K562 (cell line): ENCODE results near the gene TAPBPL. TPM values are rescaled to one million over a fixed set of nuclear protein-coding genes. Genes with fewer than 3 reads are reported as not detected.

ENCODE experiments used
- CBX1 ChIP-seq: sonication (generic); IDR thresholded peaks from 2 replicates; pipeline ENCODE4 v1.6.1; 2016; ENCODE audit warnings: antibody characterized with exemption, low read depth, mild to moderate bottlenecking
- CCNT2 ChIP-seq: IDR thresholded peaks from 2 replicates; pipeline ENCODE4 v1.6.1; 2011; ENCODE audit warnings: borderline replicate concordance, low read depth, mild to moderate bottlenecking, moderate library complexity, mixed read lengths, low read length; ENCODE audit not compliant: insufficient read length; ENCODE audit errors: extremely low read depth
- CTBP1 ChIP-seq: fragments of 450-650 bp; IDR thresholded peaks from 2 replicates; pipeline ENCODE4 v1.6.1; 2016; ENCODE audit warnings: borderline replicate concordance
- ELK1 ChIP-seq: sonication (generic); formaldehyde crosslinking; IDR thresholded peaks from 2 replicates; pipeline ENCODE4 v1.8.1; 2022; ENCODE audit warnings: missing genetic modification reagents
- ELK3 ChIP-seq: fragments of 450-650 bp; formaldehyde crosslinking; IDR thresholded peaks from 2 replicates; pipeline ENCODE4 v1.4.0; 2020; ENCODE audit warnings: mild to moderate bottlenecking
- ETV5 ChIP-seq: sonication (generic); formaldehyde crosslinking; IDR thresholded peaks from 2 replicates; pipeline ENCODE4 v1.4.0; 2020; ENCODE audit warnings: low read depth, mild to moderate bottlenecking, missing genetic modification reagents
- GABPB1 ChIP-seq: sonication (generic); formaldehyde crosslinking; IDR thresholded peaks from 2 replicates; pipeline ENCODE4 v1.8.0; 2022; ENCODE audit warnings: mild to moderate bottlenecking, missing genetic modification reagents
- GATAD2A ChIP-seq: fragments of 450-650 bp; IDR thresholded peaks from 2 replicates; pipeline ENCODE4 v1.6.1; 2017
- HOXB6 ChIP-seq: fragments of 250-450 bp; sonication (Bioruptor Pico); IDR thresholded peaks from 2 replicates; pipeline ENCODE4 v1.5.1; 2022; ENCODE audit warnings: mild to moderate bottlenecking, borderline replicate concordance
- JUN ChIP-seq, 2 experiments: sonication (generic) in 1 of 2; formaldehyde crosslinking in 1 of 2; IDR thresholded peaks; 2 replicates each; pipeline versions ENCODE4 v1.6.1 to v1.8.0; 2012 to 2022; ENCODE audit warnings: borderline replicate concordance in 2 of 2, mild to moderate bottlenecking in 2 of 2, improper control_type of control experiment in 1 of 2, low read depth in 1 of 2, low read length in 1 of 2, missing genetic modification reagents in 1 of 2
- KAT7 ChIP-seq: sonication (generic); formaldehyde crosslinking; IDR thresholded peaks from 2 replicates; pipeline ENCODE4 v1.8.0; 2022; ENCODE audit warnings: missing genetic modification reagents, mild to moderate bottlenecking, borderline replicate concordance
- KDM1A ChIP-seq, 2 experiments: fragments of 450-650 bp; IDR thresholded peaks; 2 replicates each; pipeline ENCODE4 v1.6.1; 2016; ENCODE audit warnings: mild to moderate bottlenecking in 2 of 2
- MTF1 ChIP-seq: fragments of 250-450 bp; sonication (Bioruptor Pico); IDR thresholded peaks from 2 replicates; pipeline ENCODE4 v1.9.0; 2021; ENCODE audit warnings: moderate library complexity, mild to moderate bottlenecking, inconsistent platforms, borderline replicate concordance
- NFE2L1 ChIP-seq: fragments of 450-650 bp; IDR thresholded peaks from 2 replicates; pipeline ENCODE4 v1.6.1; 2016; ENCODE audit warnings: missing genetic modification characterization, low read depth, mild to moderate bottlenecking, missing compliant biosample characterization, moderate library complexity, borderline replicate concordance
- NR3C1 ChIP-seq: sonication (generic); formaldehyde crosslinking; IDR thresholded peaks from 2 replicates; pipeline ENCODE4 v1.8.1; 2022; ENCODE audit warnings: missing genetic modification reagents
- POLR2B ChIP-seq: fragments of 450-650 bp; IDR thresholded peaks from 2 replicates; pipeline ENCODE4 v1.6.1; 2018; ENCODE audit warnings: low read depth; ENCODE audit not compliant: partially characterized antibody
- PPARD ChIP-seq: fragments of 250-450 bp; sonication (Bioruptor Pico); IDR thresholded peaks from 2 replicates; pipeline ENCODE4 v1.8.0; 2022; ENCODE audit warnings: inconsistent platforms, mild to moderate bottlenecking, moderate library complexity
- SAP30 ChIP-seq: fragments of 200-600 bp; sonication (generic); IDR thresholded peaks from 2 replicates; pipeline ENCODE4 v1.6.1; 2012; ENCODE audit warnings: borderline replicate concordance, low read depth, mild to moderate bottlenecking, moderate library complexity, low read length, control low read depth, inconsistent platforms; ENCODE audit not compliant: insufficient read depth, poor library complexity, severe bottlenecking
- XRCC5 ChIP-seq: fragments of 200-400 bp; formaldehyde crosslinking; IDR thresholded peaks from 2 replicates; pipeline ENCODE4 v1.6.1; 2017; ENCODE audit warnings: low read depth, mild to moderate bottlenecking, low read length
- ZFP1 ChIP-seq: fragments of 450-650 bp; formaldehyde crosslinking; IDR thresholded peaks from 2 replicates; pipeline ENCODE4 v1.4.0; 2020; ENCODE audit warnings: mild to moderate bottlenecking, mixed read lengths
- ZNF12 ChIP-seq: sonication (generic); formaldehyde crosslinking; IDR thresholded peaks from 2 replicates; pipeline ENCODE4 v1.4.0; 2020; ENCODE audit warnings: mild to moderate bottlenecking, missing genetic modification reagents
- ZNF586 ChIP-seq: fragments of 450-650 bp; formaldehyde crosslinking; conservative IDR thresholded peaks from 2 replicates; pipeline ENCODE4 v1.4.0; 2020; ENCODE audit warnings: mild to moderate bottlenecking, moderate library complexity
- ZNF76 ChIP-seq: fragments of 250-450 bp; sonication (Bioruptor Pico); IDR thresholded peaks from 2 replicates; pipeline ENCODE4 v1.4.0; 2020; ENCODE audit warnings: mild to moderate bottlenecking, moderate library complexity, borderline replicate concordance
- ZNF830 ChIP-seq: fragments of 250-450 bp; sonication (Bioruptor Pico); IDR thresholded peaks from 2 replicates; pipeline ENCODE4 v1.5.0; 2021; ENCODE audit warnings: mild to moderate bottlenecking
- polyA plus RNA-seq, 8 experiments: library from polyadenylated mRNA; depleted of rRNA in 4 of 8; stranded (reverse) in 5 of 8; unstranded in 3 of 8; fragments of >200 nt; fragmentation: Nextera tagmentation in 2 of 8; fragmentation: Illumina TruSeq in 1 of 8; extraction: Ambion mirVana in 2 of 8; extraction: Trizol in 1 of 8; gene quantifications; 2 replicates each; pipeline versions ENCODE4 v1.2.1 to v1.2.3, GENCODE V29; 2011 to 2014; ENCODE audit warnings: inconsistent platforms in 1 of 8, missing spikeins in 1 of 8
- total RNA-seq, 7 experiments: library from RNA; depleted of rRNA in 6 of 7; stranded (reverse); fragments of >200 nt in 6 of 7; fragmentation: Illumina TruSeq in 2 of 7; extraction: Trizol in 2 of 7; gene quantifications; 2 replicates each; pipeline versions ENCODE4 v1.2.1 to v1.2.3, GENCODE V29; 2011 to 2021; ENCODE audit warnings: low replicate concordance in 1 of 7

Gene TAPBPL
- total and polyA plus RNA-seq, 9 of the 15 experiments (the other 6 are each of a cell fraction or from before 2014, with no cell fraction given) = 0.29 to 1.6 (median 0.45) TPM

- TF ChIP-seq GABPB1 (CRISPR knock-in tag) (peak; percentile 65; the same call in 1 of the 2 replicates), CCNT2 (peak; percentile 73), GATAD2A (no peak), HOXB6 (CRISPR knock-in tag) (no peak), KDM1A (IDR thresholded peaks at IDR 0.05) (peak; percentile 56 to 63; a peak in 1 of 4 replicates), KAT7 (CRISPR knock-in tag) (no peak), POLR2B (peak; percentile 49), XRCC5 (no peak; the same call in 1 of the 2 replicates), ZNF830 (CRISPR knock-in tag) (no peak), MTF1 (CRISPR knock-in tag) (no peak), ELK1 (CRISPR knock-in tag) (no peak), ZFP1 (CRISPR knock-in tag) (no peak), NFE2L1 (tag) (no peak), ZNF76 (CRISPR knock-in tag) (no peak), JUN (IDR thresholded peaks at IDR 0.05; ENCODE audit: borderline replicate concordance, low read depth, low read length) (0 out of 2 replicates have a peak, but pooled peaks have one; percentile 5), JUN (CRISPR knock-in tag; IDR thresholded peaks at IDR 0.05; ENCODE audit: borderline replicate concordance) (no peak), PPARD (CRISPR knock-in tag) (no peak), ZNF12 (0 out of 2 replicates have a peak, but pooled peaks have one; percentile 15), ETV5 (CRISPR knock-in tag) (peak; percentile 3), ZNF586 (CRISPR knock-in tag) (no peak), CTBP1 (no peak), NR3C1 (CRISPR knock-in tag) (no peak), SAP30 (peak; percentile 28), CBX1 (no peak), ELK3 (CRISPR knock-in tag) (no peak)
Observed at GRCh38 chr12:6493497-6494257, 41.8 kb downstream of the TAPBPL start, which contains the start of gene NCAPD2 (continued).
